IMR-90 (cell line): ENCODE measurements around the gene EIF4E1B. TPM values are rescaled to one million over a fixed set of nuclear protein-coding genes. Genes with fewer than 3 reads are reported as not detected.
A peak's percentile ranks its signal among the peaks of the same experiment; 100 is the strongest.

Experiments used
- ATAC-seq: fragments of 200-7000 bp; cut with Tn5 transposase; 2 replicates; pipeline ENCODE4 v1.9.1; 2020; ENCODE audit warnings: low read depth, mild to moderate bottlenecking, moderate library complexity
- BruUV-seq: library from RNA; stranded (reverse); fragments of 400-500 nt; replicated peaks from 2 replicates; lab custom pipeline; 2021; lab: Mats Ljungman, UMichigan
- CTCF ChIA-PET: fragments of 300-600 bp; formaldehyde crosslinking; extraction: SDS; loops from one replicate; lab custom pipeline; 2021; ENCODE audit warnings: antibody characterized with exemption; lab: Yijun Ruan, JAX
- POLR2A ChIA-PET: fragments of 300-600 bp; sonication (Branson Sonifier 250); formaldehyde crosslinking; loops from one replicate; lab custom pipeline; 2022; ENCODE audit warnings: antibody characterized with exemption; ENCODE audit not compliant: unreplicated experiment; lab: Charles Lee
- DNase-seq: peaks from one replicate; pipeline ENCODE4 v3.0.0; 2013
- H2AFZ ChIP-seq: replicated peaks from 2 replicates; pipeline ENCODE3; 2013; ENCODE audit warnings: low read length, mild to moderate bottlenecking; ENCODE audit not compliant: poor library complexity
- H2AK5ac ChIP-seq: 2 replicates; pipeline ENCODE4 v1.6.1; 2013; ENCODE audit warnings: low read depth, low read length, inconsistent platforms
- H2AK9ac ChIP-seq: replicated peaks from 2 replicates; pipeline ENCODE3; 2013; ENCODE audit warnings: mild to moderate bottlenecking, low read depth, low read length, moderate library complexity; ENCODE audit not compliant: poor library complexity
- H2BK120ac ChIP-seq: 2 replicates; pipeline ENCODE4 v1.6.1; 2013; ENCODE audit warnings: low read depth, low read length, inconsistent platforms
- H2BK15ac ChIP-seq: 3 replicates; pipeline ENCODE4 v1.6.1; 2013; ENCODE audit warnings: low read depth, low read length, inconsistent platforms
- H2BK20ac ChIP-seq: 2 replicates; pipeline ENCODE4 v1.6.1; 2013; ENCODE audit warnings: low read depth, mild to moderate bottlenecking, inconsistent platforms, low read length, moderate library complexity
- H2BK5ac ChIP-seq: 2 replicates; pipeline ENCODE4 v1.6.1; 2013; ENCODE audit warnings: mild to moderate bottlenecking, low read depth, low read length, inconsistent platforms; ENCODE audit not compliant: poor library complexity, severe bottlenecking
- H3K14ac ChIP-seq: replicated peaks from 2 replicates; pipeline ENCODE4 v1.6.1; 2013; ENCODE audit warnings: low read depth, low read length, inconsistent platforms
- H3K18ac ChIP-seq: 2 replicates; pipeline ENCODE4 v1.6.1; 2013; ENCODE audit warnings: low read depth, low read length, control low read depth
- H3K23ac ChIP-seq: 2 replicates; pipeline ENCODE4 v1.6.1; 2013; ENCODE audit warnings: low read depth, low read length, inconsistent platforms
- H3K27ac ChIP-seq: 2 replicates; pipeline ENCODE4 v1.5.1; 2013; ENCODE audit warnings: mild to moderate bottlenecking, control low read depth, low read length; ENCODE audit not compliant: insufficient read depth
- H3K27me3 ChIP-seq: 2 replicates; pipeline ENCODE4 v1.6.1; 2013; ENCODE audit warnings: low read length; ENCODE audit not compliant: control insufficient read depth, insufficient read depth
- H3K36me3 ChIP-seq: 2 replicates; pipeline ENCODE4 v1.6.1; 2013; ENCODE audit warnings: low read length, mixed read lengths; ENCODE audit not compliant: control insufficient read depth, insufficient read depth
- H3K4ac ChIP-seq: 2 replicates; pipeline ENCODE4 v1.6.1; 2013; ENCODE audit warnings: low read depth, low read length, inconsistent platforms
- H3K4me1 ChIP-seq: 2 replicates; pipeline ENCODE4 v1.6.1; 2013; ENCODE audit warnings: low read length, mixed read lengths; ENCODE audit not compliant: control insufficient read depth, insufficient read depth
- H3K4me2 ChIP-seq: 2 replicates; pipeline ENCODE4 v1.6.1; 2013; ENCODE audit warnings: low read depth, mild to moderate bottlenecking, control low read depth, low read length, moderate library complexity
- H3K4me3 ChIP-seq: 2 replicates; pipeline ENCODE4 v1.5.1; 2013; ENCODE audit warnings: low read depth, mild to moderate bottlenecking, control low read depth, low read length, moderate library complexity; ENCODE audit not compliant: insufficient read depth
- H3K56ac ChIP-seq: 2 replicates; pipeline ENCODE4 v1.6.1; 2013; ENCODE audit warnings: low read length, inconsistent platforms; ENCODE audit not compliant: insufficient read depth; ENCODE audit errors: extremely low read depth
- H3K79me1 ChIP-seq, 2 experiments: 2 replicates each; pipeline ENCODE4 v1.6.1; 2013; ENCODE audit warnings: low read length in 2 of 2, inconsistent platforms in 1 of 2, low read depth in 1 of 2
- H3K9ac ChIP-seq: 2 replicates; pipeline ENCODE4 v1.6.1; 2013; ENCODE audit warnings: low read depth, low read length, control low read depth
- H3K9me1 ChIP-seq: 2 replicates; pipeline ENCODE4 v1.6.1; 2013; ENCODE audit warnings: low read length, inconsistent platforms; ENCODE audit not compliant: insufficient read depth
- H3K9me3 ChIP-seq: 2 replicates; pipeline ENCODE4 v1.6.1; 2013; ENCODE audit warnings: low read length; ENCODE audit not compliant: control insufficient read depth, insufficient read depth
- H4K20me1 ChIP-seq: 2 replicates; pipeline ENCODE4 v1.6.1; 2013; ENCODE audit warnings: low read length, inconsistent platforms; ENCODE audit not compliant: insufficient read depth
- H4K5ac ChIP-seq: 2 replicates; pipeline ENCODE4 v1.6.1; 2013; ENCODE audit warnings: mild to moderate bottlenecking, low read depth, low read length, control low read depth
- H4K8ac ChIP-seq, 2 experiments: 2 replicates each; pipeline ENCODE4 v1.6.1; 2013; ENCODE audit warnings: low read depth in 2 of 2, low read length in 2 of 2, control low read depth in 1 of 2, inconsistent platforms in 1 of 2
- H4K91ac ChIP-seq: 2 replicates; pipeline ENCODE4 v1.6.1; 2013; ENCODE audit warnings: low read depth, low read length, inconsistent platforms; ENCODE audit not compliant: insufficient read depth
- BHLHE40 ChIP-seq: fragments of 150-350 bp; IDR thresholded peaks from 2 replicates; pipeline ENCODE4 v1.6.1; 2016; ENCODE audit warnings: mild to moderate bottlenecking, low read depth, low read length
- CEBPB ChIP-seq: IDR thresholded peaks from 2 replicates; pipeline ENCODE4 v1.6.1; 2012; ENCODE audit warnings: low read depth, low read length, improper control_type of control experiment
- CHD1 ChIP-seq: IDR thresholded peaks from 2 replicates; pipeline ENCODE4 v1.6.1; 2012; ENCODE audit warnings: low read depth, low read length, improper control_type of control experiment
- CTCF ChIP-seq: conservative IDR thresholded peaks from 2 replicates; pipeline ENCODE4 v1.5.1; 2012; ENCODE audit warnings: mild to moderate bottlenecking, low read depth, low read length, improper control_type of control experiment
- FOS ChIP-seq: fragments of 150-350 bp; IDR thresholded peaks from 2 replicates; pipeline ENCODE4 v1.6.1; 2016; ENCODE audit warnings: low read depth, low read length
- MAFK ChIP-seq: IDR thresholded peaks from 2 replicates; pipeline ENCODE4 v1.6.1; 2012; ENCODE audit warnings: low read depth, low read length, improper control_type of control experiment
- MAZ ChIP-seq: IDR thresholded peaks from 2 replicates; pipeline ENCODE4 v1.6.1; 2012; ENCODE audit warnings: low read depth, mild to moderate bottlenecking, low read length, improper control_type of control experiment, moderate library complexity, borderline replicate concordance
- MXI1 ChIP-seq: IDR thresholded peaks from 2 replicates; pipeline ENCODE4 v1.6.1; 2012; ENCODE audit warnings: low read depth, mild to moderate bottlenecking, low read length, moderate library complexity, borderline replicate concordance
- NFE2L2 ChIP-seq: fragments of 150-350 bp; IDR thresholded peaks from 2 replicates; pipeline ENCODE4 v1.6.1; 2016; ENCODE audit warnings: low read depth, mild to moderate bottlenecking, low read length
- RAD21 ChIP-seq: IDR thresholded peaks from 2 replicates; pipeline ENCODE4 v1.6.1; 2012; ENCODE audit warnings: low read length, improper control_type of control experiment
- SMC3 ChIP-seq: fragments of 150-350 bp; IDR thresholded peaks from 2 replicates; pipeline ENCODE4 v1.6.1; 2016; ENCODE audit warnings: low read depth, mild to moderate bottlenecking, antibody characterized with exemption, low read length, moderate library complexity
- WGBS, 2 experiments: methylation state at CpG; one replicate each; pipeline versions ENCODE4 v1.1.5 to v1.1.7; 2013; ENCODE audit warnings: missing lambda C conversion rate in 2 of 2; ENCODE audit not compliant: insufficient read length in 1 of 2; ENCODE audit errors: extremely low coverage in 2 of 2; 5-methylcytosine and 5-hydroxymethylcytosine counted together
- dilution Hi-C: fragments of 300-500 bp; cut with HindIII; formaldehyde crosslinking; loops from one replicate; pipeline ENCODE4 v1.14.3; 2018; ENCODE audit warnings: low sequenced_read_pairs; ENCODE audit not compliant: unreplicated experiment
- in situ Hi-C: fragments of 300-500 bp; cut with MboI; formaldehyde crosslinking; loops from 3 replicates; pipeline ENCODE4 v1.14.3; 2019; ENCODE audit warnings: low sequenced_read_pairs, inconsistent platforms, mixed read lengths
- intact Hi-C: fragments of 100-400 bp; cut with micrococcal nuclease; formaldehyde crosslinking; loops from 2 replicates; pipeline ENCODE4 v1.10.0; 2022
- polyA plus RNA-seq, 3 experiments: library from polyadenylated mRNA; depleted of rRNA; stranded (reverse); fragments of >200 nt; gene quantifications; 2 replicates each; pipeline ENCODE4 v1.2.3, GENCODE V29; 2012; ENCODE audit warnings: low replicate concordance in 1 of 3
- total RNA-seq: library from RNA; depleted of rRNA; stranded (reverse); fragments of >200 nt; gene quantifications from 2 replicates; pipeline ENCODE4 v1.2.3, GENCODE V29; 2012
- TF ChIP-seq, protein P1 (sequence below): fragments of 150-350 bp; IDR thresholded peaks from 2 replicates; pipeline ENCODE4 v1.6.1; 2017; ENCODE audit warnings: mild to moderate bottlenecking, antibody characterized with exemption, low read length, low read depth

Gene EIF4E1B
- total and polyA plus RNA-seq, 2 of the 4 experiments (the other 2 are of a cell fraction) = not detected

- no peak overlapping the region for H4K91ac ChIP-seq
- H3K4me1 ChIP-seq = peaks cover 17% of the 10 kb centered on the region
- TF ChIP-seq MAFK (no peak), RAD21 (no peak), CEBPB (no peak), NFE2L2 (no peak), SMC3 (no peak), MXI1 (no peak), CHD1 (no peak), FOS (no peak), MAZ (no peak), BHLHE40 (no peak; the same call in 1 of the 2 replicates), CTCF (no peak)
- TF ChIP-seq, protein P1, sequence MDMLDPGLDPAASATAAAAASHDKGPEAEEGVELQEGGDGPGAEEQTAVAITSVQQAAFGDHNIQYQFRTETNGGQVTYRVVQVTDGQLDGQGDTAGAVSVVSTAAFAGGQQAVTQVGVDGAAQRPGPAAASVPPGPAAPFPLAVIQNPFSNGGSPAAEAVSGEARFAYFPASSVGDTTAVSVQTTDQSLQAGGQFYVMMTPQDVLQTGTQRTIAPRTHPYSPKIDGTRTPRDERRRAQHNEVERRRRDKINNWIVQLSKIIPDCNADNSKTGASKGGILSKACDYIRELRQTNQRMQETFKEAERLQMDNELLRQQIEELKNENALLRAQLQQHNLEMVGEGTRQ = no peak
- no peak overlapping the region for H3K18ac ChIP-seq
- no TSS peak for BruUV-seq
- H3K4ac ChIP-seq = no peak overlapping the region
- DNase-seq = no peak
- H3K56ac ChIP-seq = no peak overlapping the region
- no peaks in the 10 kb centered on the region for H4K20me1 ChIP-seq
- no peak overlapping the region for H3K27ac ChIP-seq
- peak overlapping the region; percentile 90 for H2AFZ ChIP-seq
- H3K79me1 ChIP-seq = no peaks in the 10 kb centered on the region
- H4K5ac ChIP-seq = no peak overlapping the region
- no peak overlapping the region for H2AK5ac ChIP-seq
- no peak overlapping the region for H3K14ac ChIP-seq
- H3K9me3 ChIP-seq = no peaks in the 10 kb centered on the region
- in situ Hi-C loops = loop anchor here (10.0 kb wide), 1 partner anchor 46 kb away; no protein-coding TSS in a partner anchor
- dilution Hi-C loops = no loop called here
- peak overlapping the region; percentile 70 for H3K4me2 ChIP-seq
- H2BK15ac ChIP-seq = no peak overlapping the region
- H3K9me1 ChIP-seq = peaks cover 2% of the 10 kb centered on the region; the same call in 1 of the 2 replicates
- peaks cover 40% of the 10 kb centered on the region for H3K27me3 ChIP-seq
- peak overlapping the region; percentile 7 for H3K4me3 ChIP-seq
- 0 out of 2 replicates have a peak overlapping the region, but pooled peaks have one; percentile 8 for H2BK120ac ChIP-seq
- 0% methylated on average over 5 of the region's 32 CpGs; no CpG with 5 or more reads in 1 of the 2 experiments for WGBS, 2 experiments
- intact Hi-C loops = no loop called here
- CTCF ChIA-PET = interaction anchor here (1.4 kb wide), 1 partner anchor 47 kb away, joined by 7 read pairs; no protein-coding TSS in a partner anchor
- H2AK9ac ChIP-seq = no peak overlapping the region
- no peak overlapping the region for H3K23ac ChIP-seq
- H2BK5ac ChIP-seq = no peak overlapping the region
- POLR2A ChIA-PET = no interaction called here
- H3K9ac ChIP-seq = no peak overlapping the region
- H4K8ac ChIP-seq = no peak overlapping the region
- peak; percentile 24 for ATAC-seq
- no peak overlapping the region for H2BK20ac ChIP-seq
- no peaks in the 10 kb centered on the region for H3K36me3 ChIP-seq
Measured at GRCh38 chr5:176620333-176620981, 10.0 kb upstream of the EIF4E1B start.
